Fibroblast of lung (primary cell): ENCODE measurements around the gene BTBD17. TPM values are rescaled to one million over a fixed set of nuclear protein-coding genes. Genes with fewer than 3 reads are reported as not detected.

Experiments used
- DNase-seq, 2 donors: peaks; one replicate each; pipeline versions ENCODE4 v3.0.0 to v3.0.0-alpha.2; 2010; ENCODE audit warnings: low read depth in 2 of 2
- H2AFZ ChIP-seq: 2 replicates; pipeline ENCODE4 v1.5.1; 2012; ENCODE audit warnings: low read length, control low read depth, inconsistent platforms
- H3K27ac ChIP-seq: 2 replicates; pipeline ENCODE4 v1.5.1; 2011; ENCODE audit warnings: low read length, control low read depth; ENCODE audit not compliant: insufficient read depth
- H3K27me3 ChIP-seq: 2 replicates; pipeline ENCODE4 v1.5.1; 2011; ENCODE audit warnings: mild to moderate bottlenecking, low read length; ENCODE audit not compliant: control insufficient read depth, insufficient read depth
- H3K36me3 ChIP-seq: 2 replicates; pipeline ENCODE4 v1.5.1; 2011; ENCODE audit warnings: low read length; ENCODE audit not compliant: control insufficient read depth, insufficient read depth
- H3K4me1 ChIP-seq: 2 replicates; pipeline ENCODE4 v1.5.1; 2011; ENCODE audit warnings: low read length; ENCODE audit not compliant: control insufficient read depth, insufficient read depth; ENCODE audit errors: extremely low read depth
- H3K4me2 ChIP-seq: 2 replicates; pipeline ENCODE4 v1.5.1; 2011; ENCODE audit warnings: low read length, control low read depth; ENCODE audit not compliant: insufficient read depth; ENCODE audit errors: extremely low read depth
- H3K4me3 ChIP-seq, 4 experiments: fragments of 200-600 bp in 1 of 4; sonication (generic) in 1 of 4; replicated peaks in 1 of 4; 2 replicates each; pipeline ENCODE4 v1.5.1; 2011 to 2016; ENCODE audit warnings: low read length in 4 of 4, low read depth in 3 of 4, mild to moderate bottlenecking in 3 of 4, control low read depth in 2 of 4, inconsistent platforms in 1 of 4, mixed read lengths in 1 of 4; ENCODE audit not compliant: insufficient read depth in 1 of 4; ENCODE audit errors: control extremely low read depth in 1 of 4
- H3K79me2 ChIP-seq: 2 replicates; pipeline ENCODE4 v1.5.1; 2012; ENCODE audit warnings: mild to moderate bottlenecking, low read length, inconsistent platforms; ENCODE audit not compliant: control insufficient read depth, insufficient read depth
- H3K9ac ChIP-seq: 2 replicates; pipeline ENCODE4 v1.5.1; 2011; ENCODE audit warnings: mild to moderate bottlenecking, low read length, control low read depth; ENCODE audit not compliant: insufficient read depth
- H3K9me3 ChIP-seq: 2 replicates; pipeline ENCODE4 v1.5.1; 2012; ENCODE audit warnings: low read depth, low read length; ENCODE audit not compliant: control insufficient read depth, insufficient read depth
- H4K20me1 ChIP-seq: 2 replicates; pipeline ENCODE4 v1.5.1; 2011; ENCODE audit warnings: low read length; ENCODE audit not compliant: control insufficient read depth, insufficient read depth; ENCODE audit errors: extremely low read depth
- EZH2 ChIP-seq: IDR thresholded peaks from 2 replicates; pipeline ENCODE4 v1.5.1; 2012; ENCODE audit warnings: low read length, control low read depth, mild to moderate bottlenecking; ENCODE audit errors: missing control alignments
- polyA plus RNA-seq, 2 donors: library from polyadenylated mRNA; depleted of rRNA in 1 of 2; stranded (reverse) in 1 of 2; unstranded in 1 of 2; fragments of >200 nt; gene quantifications; 2 replicates each; pipeline ENCODE4 v1.2.1, GENCODE V29; 2011 to 2012; ENCODE audit warnings: missing spikeins in 1 of 2
- total RNA-seq: library from RNA; depleted of rRNA; stranded (reverse); fragments of >200 nt; gene quantifications from 2 replicates; pipeline ENCODE4 v1.2.1, GENCODE V29; 2014
- TF ChIP-seq, protein P1 (sequence below), 2 donors: IDR thresholded peaks in 1 of 2; conservative IDR thresholded peaks in 1 of 2; 1 replicate in 1 of 2; 2 replicates in 1 of 2; pipeline ENCODE4 v1.5.1; 2011 to 2012; ENCODE audit warnings: low read length in 2 of 2, control low read depth in 1 of 2, inconsistent platforms in 1 of 2, low read depth in 1 of 2, mild to moderate bottlenecking in 1 of 2

The BTBD17 gene
- total and polyA plus RNA-seq, 2 donors (not counting 1 experiment from before 2014, with no cell fraction given) = under 0.01 TPM; not detected in 1

DNA sequence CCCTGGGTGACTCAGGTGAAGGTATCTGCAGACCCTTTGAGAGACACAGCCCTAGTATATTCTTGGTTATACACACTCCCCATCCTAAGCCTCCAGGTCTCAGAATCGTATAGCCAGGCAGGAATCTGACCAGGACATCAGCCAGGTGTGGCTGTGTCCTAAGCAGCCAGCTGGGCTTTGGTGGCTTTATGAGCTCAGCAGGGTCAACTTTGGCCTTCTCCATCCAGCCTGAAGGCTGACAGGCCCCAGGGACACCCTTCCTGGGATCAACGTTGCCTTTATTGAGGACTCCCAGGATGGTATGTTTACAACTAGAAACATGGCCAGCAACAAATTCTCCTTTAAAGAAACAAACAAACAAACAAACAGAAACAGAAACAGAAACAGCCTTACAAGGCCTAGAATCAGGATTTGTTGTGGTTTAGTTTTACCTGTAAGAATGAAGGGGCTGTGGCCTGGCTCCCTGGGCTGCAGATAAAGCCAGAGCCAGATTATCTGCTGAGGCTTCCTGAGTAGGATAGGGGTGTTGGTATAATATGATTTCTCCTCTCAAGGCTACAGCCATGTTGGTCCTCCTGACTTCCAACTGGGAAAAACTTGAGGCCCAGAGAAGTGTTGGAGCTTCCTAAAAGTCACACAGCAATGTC is 27.2 kb downstream of the BTBD17 start:
- no peak overlapping the region for H3K27ac ChIP-seq
- TF ChIP-seq, protein P1, sequence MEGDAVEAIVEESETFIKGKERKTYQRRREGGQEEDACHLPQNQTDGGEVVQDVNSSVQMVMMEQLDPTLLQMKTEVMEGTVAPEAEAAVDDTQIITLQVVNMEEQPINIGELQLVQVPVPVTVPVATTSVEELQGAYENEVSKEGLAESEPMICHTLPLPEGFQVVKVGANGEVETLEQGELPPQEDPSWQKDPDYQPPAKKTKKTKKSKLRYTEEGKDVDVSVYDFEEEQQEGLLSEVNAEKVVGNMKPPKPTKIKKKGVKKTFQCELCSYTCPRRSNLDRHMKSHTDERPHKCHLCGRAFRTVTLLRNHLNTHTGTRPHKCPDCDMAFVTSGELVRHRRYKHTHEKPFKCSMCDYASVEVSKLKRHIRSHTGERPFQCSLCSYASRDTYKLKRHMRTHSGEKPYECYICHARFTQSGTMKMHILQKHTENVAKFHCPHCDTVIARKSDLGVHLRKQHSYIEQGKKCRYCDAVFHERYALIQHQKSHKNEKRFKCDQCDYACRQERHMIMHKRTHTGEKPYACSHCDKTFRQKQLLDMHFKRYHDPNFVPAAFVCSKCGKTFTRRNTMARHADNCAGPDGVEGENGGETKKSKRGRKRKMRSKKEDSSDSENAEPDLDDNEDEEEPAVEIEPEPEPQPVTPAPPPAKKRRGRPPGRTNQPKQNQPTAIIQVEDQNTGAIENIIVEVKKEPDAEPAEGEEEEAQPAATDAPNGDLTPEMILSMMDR (conservative IDR thresholded peaks at IDR 0.05 in 1 of 2, IDR thresholded peaks at IDR 0.05 in 1 of 2; ENCODE audit: low read depth in 1 of 2, low read length in 2 of 2) = no peak
- TF ChIP-seq EZH2 = no peak
- no peaks in the 10 kb centered on the region for H3K9me3 ChIP-seq
- no peak overlapping the region for H3K4me2 ChIP-seq
- H2AFZ ChIP-seq = no peak overlapping the region
- DNase-seq = no peak
- no peaks in the 10 kb centered on the region for H3K27me3 ChIP-seq
- H3K79me2 ChIP-seq = no peaks in the 10 kb centered on the region
- H3K9ac ChIP-seq = no peak overlapping the region
- no peaks in the 10 kb centered on the region for H3K4me1 ChIP-seq
- no peaks in the 10 kb centered on the region for H4K20me1 ChIP-seq
- no peaks in the 10 kb centered on the region for H3K36me3 ChIP-seq
- no peak overlapping the region for H3K4me3 ChIP-seq

DNA sequence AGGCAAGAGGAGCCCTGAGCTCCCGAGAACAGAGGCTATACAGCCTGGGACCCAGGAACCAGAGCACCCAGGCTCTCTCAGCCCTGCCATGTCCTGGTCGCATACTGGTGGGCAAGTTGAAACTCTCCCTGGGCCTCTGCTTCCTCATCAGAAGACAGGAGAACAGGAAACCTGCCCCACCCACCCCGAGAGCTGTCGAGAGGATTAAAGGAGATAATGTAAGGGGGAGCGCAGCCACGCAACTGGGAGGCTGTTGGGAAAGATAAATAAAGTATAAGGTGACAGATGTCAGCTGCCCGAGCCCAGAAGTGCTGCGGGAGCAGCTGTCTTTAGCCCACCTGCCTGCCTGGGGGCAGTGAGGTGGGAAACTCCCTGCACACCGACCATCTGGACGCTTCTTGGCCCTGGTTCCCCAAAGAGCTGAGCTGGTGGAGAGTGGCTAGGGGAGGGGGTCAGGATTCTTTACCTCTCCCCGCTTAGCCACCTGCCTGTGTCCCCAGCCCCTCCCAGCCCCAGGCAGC is 28.8 kb downstream of the BTBD17 start:
- Histone ChIP-seq H4K20me1 (no peaks in the 10 kb centered on the region), H2AFZ (no peak overlapping the region), H3K27ac (no peak overlapping the region), H3K9ac (no peak overlapping the region), H3K36me3 (no peaks in the 10 kb centered on the region), H3K9me3 (no peaks in the 10 kb centered on the region), H3K4me2 (no peak overlapping the region), H3K4me1 (no peaks in the 10 kb centered on the region), H3K27me3 (no peaks in the 10 kb centered on the region), H3K4me3 (no peak overlapping the region), H3K79me2 (no peaks in the 10 kb centered on the region)
- TF ChIP-seq, protein P1 (conservative IDR thresholded peaks at IDR 0.05 in 1 of 2, IDR thresholded peaks at IDR 0.05 in 1 of 2; ENCODE audit: low read depth in 1 of 2, low read length in 2 of 2) = no peak
- TF ChIP-seq EZH2 = no peak
- DNase-seq = no peak

DNA sequence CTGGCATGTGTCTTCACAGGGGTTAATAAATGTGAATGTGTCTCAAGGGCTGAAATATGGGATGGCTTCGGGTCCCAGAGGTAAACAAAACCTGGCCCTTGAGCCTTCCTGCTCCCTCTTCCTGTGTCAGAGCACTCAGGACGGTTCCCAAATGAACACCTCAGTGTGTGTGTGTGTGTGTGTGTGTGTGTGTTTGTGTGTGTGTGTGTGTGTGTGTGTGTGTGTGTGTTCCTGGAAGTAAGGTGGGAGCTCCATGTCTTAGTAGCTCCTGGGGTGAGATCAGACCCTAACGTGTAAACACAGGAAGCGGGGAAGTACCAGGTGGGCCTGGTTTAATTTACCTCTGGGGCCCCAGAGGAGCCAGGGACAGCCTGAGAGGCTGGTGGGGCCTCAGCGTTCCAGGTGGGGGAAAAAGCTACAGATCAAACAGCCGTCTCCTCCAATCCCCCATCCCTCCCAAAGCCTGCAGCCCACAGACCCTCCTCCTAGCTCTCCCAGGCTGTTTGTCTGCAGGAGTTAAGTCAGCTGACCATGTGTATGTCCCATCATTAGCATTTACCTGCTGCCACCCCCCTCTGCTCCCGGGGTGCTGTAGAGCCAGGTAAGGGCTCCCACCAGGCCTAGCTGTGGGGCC is 29.5 kb downstream of the BTBD17 start:
- Histone ChIP-seq H3K79me2 (no peaks in the 10 kb centered on the region), H3K9me3 (no peaks in the 10 kb centered on the region), H3K36me3 (no peaks in the 10 kb centered on the region), H3K9ac (no peak overlapping the region), H2AFZ (no peak overlapping the region), H3K27me3 (no peaks in the 10 kb centered on the region), H3K4me3 (no peak overlapping the region), H3K4me1 (no peaks in the 10 kb centered on the region), H3K4me2 (no peak overlapping the region), H4K20me1 (no peaks in the 10 kb centered on the region), H3K27ac (no peak overlapping the region)
- DNase-seq = no peak
- TF ChIP-seq, protein P1 (conservative IDR thresholded peaks at IDR 0.05 in 1 of 2, IDR thresholded peaks at IDR 0.05 in 1 of 2; ENCODE audit: low read depth in 1 of 2, low read length in 2 of 2) = no peak
- TF ChIP-seq EZH2 = no peak
